ENCODE measurements around the gene PDE6C. TPM values are rescaled to one million over a fixed set of nuclear protein-coding genes. Genes with fewer than 3 reads are reported as not detected.

Gene PDE6C
- polyA plus RNA-seq, 1 donor: 2.2 TPM

DNA sequence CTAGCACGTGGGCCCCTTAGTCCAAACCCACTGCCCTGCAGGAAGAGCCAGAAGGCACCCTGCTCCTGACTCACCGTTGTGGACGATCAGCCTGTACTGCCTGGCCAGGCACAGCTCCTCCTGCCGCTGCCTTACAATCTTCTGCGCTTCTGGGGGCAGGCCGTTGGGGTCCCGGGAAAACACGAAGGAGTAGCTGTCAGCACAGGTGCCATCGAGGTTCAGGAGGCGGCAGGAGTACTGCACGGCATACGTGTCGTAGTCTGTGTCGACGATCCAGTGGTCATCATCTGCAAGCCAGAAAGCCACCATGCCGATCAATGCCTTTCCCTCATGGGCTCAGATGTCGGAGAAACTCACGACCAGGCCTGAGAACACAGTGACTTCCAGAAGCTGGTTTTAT, 18.6 kb upstream of the PDE6C start:
- DNase-seq: no peak

DNA sequence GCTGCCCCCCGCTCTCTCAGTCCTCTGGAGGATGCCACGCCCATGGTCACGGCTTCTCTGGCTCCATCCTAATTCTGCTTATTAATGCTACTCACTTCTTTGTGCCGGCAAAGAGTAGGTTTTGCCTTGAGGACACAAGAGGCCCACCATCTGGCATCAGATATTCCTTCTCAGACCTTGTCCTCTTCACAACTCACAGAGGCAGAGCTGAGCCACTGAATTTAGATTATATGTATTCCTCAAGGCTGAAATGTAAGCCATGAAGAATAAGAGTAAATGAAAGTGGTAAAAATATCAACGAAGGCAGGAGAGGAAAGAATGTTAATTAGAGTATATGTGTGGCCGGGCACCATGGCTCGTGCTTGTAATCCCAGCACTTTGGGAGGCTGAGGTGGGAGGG, 17.8 kb upstream of the PDE6C start:
- no peak for DNase-seq

DNA sequence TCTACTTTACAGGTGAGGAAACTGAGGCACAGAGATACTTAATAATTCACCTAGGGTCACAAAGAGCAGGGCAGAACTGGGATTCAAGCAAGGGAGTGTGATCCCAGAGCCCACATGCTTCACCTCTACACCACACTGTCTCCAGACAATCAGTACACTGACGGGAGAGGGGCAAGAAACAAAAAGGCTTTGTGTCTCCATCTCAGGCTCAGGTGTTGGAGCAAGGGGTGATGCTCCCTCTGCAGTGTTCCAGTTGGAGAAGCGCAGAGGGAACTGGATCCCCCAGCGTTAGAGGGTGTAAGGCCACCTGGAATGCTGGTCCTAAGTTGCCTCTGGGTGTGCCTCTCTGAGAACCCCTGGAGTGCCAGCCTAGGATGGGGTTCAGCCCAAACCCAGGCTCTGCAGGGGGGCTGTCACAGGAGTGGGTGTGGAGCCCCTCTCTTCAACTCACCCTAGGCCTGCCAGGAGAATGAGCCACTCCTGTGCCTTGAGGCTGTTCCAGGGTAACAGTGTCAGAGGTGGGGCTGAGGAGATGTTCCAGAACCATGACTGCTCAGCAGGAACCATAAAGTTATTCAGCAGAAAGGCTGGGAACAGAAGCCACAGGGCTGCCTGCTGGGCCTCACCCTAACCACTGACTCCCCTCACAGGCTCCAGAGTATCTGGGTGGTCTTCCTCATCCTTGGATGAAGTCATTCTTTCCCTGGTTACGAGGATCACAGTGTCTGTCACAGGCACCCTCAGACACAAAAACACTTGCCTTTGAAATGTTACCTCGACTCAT, 16.8 kb upstream of the PDE6C start:
- DNase-seq: no peak

DNA sequence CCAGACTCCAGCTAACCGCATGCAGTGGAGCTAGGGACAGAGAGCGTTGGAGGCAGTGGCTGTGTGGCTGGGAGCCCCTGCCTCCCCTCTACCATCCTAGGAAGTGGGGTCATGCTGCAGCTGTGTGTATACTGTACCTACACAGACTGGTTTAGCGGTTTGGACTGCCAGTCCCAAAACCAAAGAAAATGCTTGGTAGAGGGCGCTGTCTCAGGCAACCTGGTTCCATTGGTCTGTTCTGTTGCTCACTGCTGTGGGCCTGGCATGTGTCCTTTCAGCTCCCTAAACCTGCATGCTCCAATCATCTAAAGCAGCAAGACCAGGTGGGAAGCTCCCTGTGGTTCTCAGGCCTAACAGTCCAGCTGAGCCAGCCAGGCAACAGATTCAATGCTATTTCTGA, 15.8 kb upstream of the PDE6C start:
- DNase-seq: no peak

DNA sequence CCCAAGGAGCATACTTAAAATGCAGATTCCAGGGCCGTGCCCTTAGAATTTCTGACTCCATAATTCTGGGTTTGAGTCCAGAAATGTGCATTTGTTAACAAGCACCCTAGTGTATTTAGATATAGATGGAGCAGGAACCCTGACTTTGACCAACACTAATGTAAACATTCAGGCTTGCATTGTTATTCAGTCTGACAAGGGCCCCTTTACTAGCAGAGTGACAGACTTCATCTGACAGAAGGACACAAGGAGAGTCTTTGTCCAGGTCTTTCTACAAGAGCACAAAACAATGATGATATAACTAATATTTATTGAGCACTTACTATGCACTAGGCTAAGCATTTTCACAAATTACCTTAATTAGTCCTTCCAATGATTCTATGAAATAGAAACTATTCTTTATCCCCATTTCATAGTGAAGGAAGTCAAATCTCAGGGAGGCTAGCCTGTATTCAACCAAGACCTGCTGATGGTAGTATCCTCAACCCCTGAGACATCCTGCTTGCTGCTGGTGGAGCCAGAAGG, 15.2 kb upstream of the PDE6C start:
- DNase-seq: no peak

DNA sequence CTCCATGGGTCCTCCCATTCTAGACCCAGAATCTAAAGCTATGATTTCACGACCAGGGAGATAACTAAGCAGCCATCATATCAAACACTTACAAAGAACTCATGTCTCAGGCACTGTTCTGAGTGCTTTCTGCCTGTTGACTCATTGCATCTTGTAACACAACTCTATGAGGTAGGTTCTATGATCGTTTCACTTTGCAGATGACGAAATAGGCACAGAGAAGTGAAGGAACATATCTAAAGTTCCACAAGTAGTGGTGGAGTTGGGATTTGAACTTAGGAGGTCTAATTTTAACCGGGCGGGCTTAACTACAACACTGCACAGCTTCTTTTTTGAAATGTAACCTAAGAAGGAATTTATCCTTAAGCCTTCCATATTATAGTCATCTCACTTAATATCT, 14.2 kb upstream of the PDE6C start:
- no peak for DNase-seq

DNA sequence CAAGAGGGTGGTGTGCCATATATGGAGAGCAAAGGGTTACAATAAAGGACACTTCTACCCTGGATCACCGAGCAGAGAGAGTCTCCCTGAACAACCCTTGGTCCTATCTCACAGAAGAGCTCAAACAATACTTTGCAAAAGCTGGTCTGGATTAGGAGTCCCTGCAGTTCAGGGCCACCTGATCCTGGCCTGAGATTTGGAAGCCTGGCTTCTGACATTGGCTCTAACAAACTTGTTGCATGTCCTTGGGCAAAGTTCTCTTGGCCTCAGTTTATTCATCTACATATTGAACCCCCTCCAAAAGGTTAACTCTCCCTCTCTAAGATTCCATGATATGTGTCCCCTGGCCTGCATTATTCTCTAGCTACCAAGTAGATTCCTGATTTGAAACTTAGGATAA, 13.0 kb upstream of the PDE6C start:
- DNase-seq: no peak

DNA sequence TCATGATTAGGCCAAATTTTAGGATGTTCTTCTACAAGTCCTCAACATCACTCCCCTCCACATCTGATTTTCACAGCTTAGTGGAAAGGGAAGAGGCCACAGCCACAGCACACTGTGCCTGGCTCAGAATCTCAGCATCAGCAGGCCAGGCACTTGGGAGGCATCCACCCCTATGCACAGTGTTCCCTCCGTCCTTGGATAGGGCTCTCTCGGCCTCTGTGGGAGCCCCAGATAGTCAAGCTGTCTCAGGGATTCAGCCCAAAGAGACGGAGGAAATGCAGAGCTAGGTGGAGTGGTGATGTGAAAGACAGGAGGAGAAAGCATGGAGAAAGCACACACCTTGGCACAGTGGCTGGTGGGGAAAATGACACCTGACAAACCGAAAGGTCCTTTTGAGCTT, 12.6 kb upstream of the PDE6C start:
- no peak for DNase-seq

DNA sequence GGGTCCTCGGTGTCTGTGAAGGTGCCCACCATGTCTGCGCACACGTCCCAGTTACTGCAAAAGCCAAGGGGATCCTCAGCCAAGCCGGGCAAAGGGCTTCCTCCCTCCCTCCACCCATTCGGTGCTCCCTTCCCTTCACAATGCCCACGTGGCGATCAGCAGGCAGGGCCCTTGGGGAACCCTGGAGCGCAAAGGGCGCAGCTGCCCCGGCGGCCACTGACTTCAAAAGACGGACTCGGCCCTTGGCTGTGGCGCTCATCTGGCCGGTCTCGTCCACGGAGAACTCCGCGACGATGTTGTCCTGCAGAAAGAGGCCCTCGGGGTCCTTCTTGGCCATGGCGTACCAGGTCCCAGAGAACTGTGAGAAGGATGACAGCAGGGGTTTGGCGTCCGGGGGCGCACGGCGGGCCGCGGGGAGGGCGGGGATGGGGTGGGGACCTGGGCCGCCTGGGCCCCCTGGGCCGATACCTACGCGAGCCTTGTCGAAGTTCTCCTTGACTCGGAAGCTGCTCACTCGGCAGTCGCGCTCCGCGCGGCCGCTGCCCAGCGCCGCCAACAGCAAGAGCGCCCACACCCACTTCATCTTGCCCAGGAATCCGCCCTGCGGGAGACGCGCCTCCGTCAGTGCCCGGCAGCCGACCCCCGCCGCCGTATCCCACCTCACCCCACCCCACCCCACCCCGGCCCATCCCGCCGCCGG, 11.7 kb upstream of the PDE6C start:
- DNase-seq: peak; percentile 34

DNA sequence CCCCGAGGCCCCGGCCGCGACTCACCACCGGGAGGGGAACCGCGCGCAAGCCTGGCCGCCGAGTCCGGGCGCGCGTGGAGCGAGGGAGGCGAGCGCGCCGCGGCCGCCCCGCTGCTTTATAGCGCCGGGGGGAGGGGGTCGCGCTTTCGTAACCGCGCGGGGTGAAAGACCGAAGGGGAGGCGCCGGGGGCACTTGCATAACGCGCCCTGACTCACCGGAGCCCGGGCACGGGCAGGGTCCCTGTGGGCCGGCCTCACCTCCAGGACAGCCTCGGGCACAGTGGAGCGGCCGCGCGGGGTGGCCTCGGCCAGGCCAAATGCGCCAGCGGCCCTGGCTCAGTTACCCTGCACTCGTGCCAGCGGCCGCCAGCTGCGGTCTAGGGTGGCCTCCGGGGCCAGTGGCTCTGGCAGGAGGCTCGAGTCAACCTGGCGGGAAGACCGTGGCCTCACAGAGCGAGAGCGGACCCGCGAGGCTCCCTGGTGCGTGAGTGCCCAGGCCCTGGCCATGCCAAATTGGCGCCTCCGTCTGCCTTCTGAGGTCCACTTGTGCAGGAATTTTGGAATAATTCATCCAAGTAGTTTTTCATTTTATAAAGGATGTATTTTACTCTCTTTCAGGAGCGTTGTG, 11.1 kb upstream of the PDE6C start, which contains the start of gene RBP4:
RBP4 (minus strand) TSS at position 90 of the 628 bp plus-strand sequence. CDS start 207 bp downstream, outside the sequence.
- DNase-seq: no peak

DNA sequence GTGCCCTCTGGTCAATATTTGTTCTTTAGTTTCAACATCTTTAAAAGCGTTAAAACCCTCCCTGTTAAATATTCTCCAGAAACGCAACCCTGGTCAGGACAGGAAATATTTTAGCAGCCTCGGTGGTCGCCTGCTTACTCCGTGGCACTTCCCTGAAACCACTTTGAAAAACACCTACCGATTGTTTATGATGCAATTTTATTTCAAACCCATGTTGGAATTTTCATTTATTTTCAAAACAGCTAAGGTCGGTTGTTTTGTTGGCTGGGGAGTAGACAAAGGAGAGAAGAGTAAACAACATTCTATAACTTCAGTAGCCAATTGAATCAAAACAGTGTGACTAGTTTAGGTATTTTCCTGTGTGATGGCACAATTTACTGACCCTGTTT, 10.6 kb upstream of the PDE6C start:
- DNase-seq: no peak

DNA sequence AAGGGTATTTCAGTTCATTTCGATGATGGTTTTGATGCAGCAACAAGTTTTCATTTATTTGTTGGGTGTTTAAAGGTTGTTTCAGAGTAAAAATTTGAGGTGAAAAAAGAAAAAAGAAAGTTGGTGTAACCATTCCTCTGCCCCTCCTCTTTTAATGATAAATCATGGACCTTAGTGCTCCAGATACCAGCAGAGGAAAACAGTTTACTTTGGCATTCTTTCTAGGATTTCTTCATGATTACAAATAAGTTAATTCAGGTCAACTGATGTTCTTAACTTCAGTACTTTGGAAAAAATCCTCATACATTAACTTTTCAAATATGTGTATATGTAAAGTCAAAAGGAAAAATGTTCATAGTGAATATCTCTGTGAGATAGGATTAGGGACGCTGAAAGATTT, 9.3 kb upstream of the PDE6C start:
- DNase-seq: no peak

DNA sequence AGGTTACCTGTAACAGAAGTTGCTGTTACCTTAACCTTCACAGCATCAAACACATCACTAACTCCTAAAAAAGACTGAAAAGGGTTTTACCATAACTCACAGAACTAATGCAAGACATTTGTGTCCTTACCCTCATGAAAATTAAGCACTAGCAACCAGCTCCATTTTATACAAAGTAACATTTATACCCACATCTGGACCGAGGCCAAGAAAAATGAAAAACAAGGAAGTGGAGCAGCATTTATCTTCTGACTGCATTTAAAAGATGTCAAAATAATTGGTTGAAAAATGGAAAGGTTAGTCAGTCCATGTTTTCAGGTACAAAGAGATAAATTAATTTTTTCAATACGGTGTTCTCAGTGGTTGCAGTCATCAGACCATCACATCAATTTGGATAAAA, 8.2 kb upstream of the PDE6C start:
- DNase-seq: no peak

DNA sequence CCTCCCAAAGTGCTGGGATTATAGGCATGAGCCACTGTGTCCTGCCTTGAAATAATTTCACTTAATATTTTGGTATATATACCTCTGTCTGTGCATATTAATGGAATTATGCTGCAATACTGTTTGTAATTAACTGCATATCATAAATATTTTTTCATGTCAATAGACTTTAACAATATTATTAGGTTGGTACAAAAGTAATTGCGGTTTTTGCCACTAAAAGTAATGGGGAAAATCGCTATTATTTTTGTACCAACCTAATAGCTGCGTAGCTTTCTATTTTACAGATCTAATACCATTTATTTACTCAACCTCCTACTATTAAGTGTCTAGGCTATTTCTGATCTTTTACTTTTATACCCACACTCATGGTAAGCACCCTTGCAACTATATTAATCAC, 3.9 kb upstream of the PDE6C start:
- no peak for DNase-seq

DNA sequence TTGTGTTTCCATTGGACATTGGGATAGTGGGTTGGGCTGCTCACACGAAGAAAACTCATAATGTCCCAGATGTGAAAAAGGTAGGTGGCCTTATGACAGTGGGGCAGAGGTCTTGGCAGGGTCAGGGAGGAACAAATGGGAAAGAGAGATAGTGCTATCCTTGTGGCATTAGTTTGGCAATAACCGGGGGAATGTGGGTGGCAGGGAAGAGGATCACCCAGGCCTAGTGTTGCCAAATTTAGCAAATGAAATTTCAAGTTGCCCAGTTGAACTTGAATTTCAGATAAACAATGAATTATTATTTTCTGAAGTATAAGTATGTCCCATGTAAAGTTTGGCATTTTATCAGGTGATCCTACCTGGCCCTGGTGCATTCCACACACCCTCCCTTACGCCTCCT, 789 bp downstream of the PDE6C start:
- no peak for DNase-seq

DNA sequence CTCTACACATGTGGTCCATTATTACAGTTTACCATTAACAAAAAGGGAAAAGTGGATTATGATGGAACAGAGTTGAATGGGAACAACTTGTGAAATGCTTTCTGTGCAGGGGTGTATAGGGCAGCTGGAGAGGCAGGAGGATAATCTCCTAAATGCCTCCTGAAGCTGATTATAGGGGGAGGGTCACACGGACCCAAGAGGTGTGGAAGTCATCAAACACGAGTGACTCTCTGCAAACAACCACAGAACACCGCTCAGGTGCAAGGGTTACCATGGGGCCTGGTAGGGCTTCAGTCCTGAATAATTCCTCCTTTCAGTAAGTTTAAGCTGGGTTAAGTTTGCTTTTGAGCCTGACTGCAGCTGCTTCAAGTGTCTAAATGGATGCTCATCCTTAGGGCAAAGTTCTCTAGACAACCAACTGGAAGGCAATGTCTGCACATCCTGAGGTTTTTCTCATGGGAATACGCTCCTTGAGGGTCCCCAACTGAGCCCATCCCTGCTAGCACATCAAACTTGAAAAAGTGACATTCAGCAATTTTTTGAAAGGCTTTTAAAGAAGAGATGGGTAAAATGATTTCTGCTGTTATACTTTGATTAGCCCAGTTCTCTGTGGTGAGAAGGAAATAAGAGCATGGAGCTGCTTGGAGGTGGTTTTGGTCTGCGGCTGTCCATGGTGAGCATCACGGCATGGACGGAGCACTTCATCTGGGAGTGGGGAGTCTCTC, 1.9 kb downstream of the PDE6C start:
- no peak for DNase-seq

DNA sequence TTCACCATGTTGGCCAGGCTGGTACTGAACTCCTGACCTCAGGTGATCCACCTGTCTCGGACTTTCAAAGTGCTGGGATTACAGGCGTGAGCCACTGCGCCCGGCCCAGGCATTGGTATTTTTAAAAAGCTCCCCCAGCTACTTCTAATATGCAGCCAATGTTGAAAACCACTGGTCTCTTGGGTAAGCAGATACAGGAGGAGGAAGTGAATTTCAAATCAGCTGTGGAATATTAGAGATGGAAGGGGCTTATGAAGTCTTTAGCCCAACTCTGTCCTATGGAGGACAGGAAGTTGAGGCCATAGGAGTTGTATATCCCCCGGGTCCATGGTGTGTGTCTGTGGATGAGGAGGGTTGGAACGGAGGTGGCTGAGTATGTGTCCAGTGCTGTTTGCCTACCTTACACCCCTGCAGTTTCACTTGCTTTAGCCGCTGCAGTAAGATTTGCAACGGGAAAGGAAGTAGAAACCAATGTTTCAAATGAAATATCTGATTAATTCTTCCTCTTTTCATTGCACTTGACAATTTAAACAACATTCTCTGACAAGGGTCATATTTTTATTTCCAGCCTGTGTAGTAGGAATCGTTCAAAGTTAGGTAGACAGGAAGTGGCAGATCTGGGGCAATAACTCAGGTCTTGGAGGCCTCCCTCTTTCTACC, 3.4 kb downstream of the PDE6C start:
- no peak for DNase-seq

DNA sequence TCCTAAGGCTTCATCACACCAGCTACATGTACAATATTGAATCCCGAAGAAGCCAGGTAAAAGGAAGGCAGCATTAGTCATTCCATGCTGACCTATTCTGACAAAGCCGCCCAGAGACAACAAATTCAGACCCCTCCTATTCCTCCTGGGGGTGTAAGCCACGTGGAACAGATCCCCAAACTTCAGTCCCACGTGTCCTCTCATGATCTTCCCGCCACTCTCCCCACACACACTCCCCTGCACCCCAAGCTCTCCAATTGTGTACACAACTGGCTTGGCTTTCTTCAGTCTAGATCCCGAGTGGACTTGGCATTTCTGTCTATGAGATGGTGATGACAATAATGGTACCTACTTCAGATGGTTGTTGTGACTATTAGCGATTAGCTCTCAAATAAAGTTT, 8.6 kb downstream of the PDE6C start:
- no peak for DNase-seq

DNA sequence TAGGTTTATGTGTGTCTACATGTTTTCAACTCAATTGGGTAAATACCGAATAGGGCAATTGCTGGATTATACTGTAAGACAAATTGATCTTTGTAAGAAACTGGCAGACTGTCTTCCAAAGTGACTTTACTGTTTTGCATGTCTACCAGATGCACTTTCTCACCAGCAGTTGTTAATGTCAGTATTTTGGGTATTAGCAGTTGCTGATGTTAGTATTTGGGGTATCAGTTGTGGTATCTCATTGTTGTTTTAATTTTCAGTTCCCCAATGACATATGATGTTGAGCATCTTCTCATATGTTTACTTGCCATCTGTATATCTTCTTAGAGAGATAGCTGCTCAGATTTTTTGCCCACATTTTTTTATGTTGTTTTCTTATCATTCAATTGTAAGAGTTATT, 10.6 kb downstream of the PDE6C start:
- DNase-seq: no peak

DNA sequence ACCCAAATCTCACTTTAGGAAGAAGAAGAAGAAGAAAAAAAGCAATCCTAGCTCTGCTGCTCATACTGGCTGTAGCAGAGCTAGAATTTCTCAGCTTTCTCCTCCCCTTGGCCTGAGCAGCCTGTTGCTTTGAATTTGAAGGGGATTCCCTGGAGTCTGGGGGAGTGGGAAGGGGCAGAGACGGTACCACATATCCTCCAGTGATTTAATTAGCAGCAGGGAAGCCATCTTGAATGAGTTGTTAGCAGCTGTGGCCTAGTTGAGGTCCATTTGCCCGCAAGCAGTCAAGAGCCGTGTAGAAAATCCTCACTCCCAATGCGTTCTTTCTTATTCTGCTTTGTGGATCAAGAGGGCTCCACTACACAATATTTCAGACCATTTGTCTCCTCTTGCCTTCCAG, 16.5 kb downstream of the PDE6C start:
- no peak for DNase-seq

DNA sequence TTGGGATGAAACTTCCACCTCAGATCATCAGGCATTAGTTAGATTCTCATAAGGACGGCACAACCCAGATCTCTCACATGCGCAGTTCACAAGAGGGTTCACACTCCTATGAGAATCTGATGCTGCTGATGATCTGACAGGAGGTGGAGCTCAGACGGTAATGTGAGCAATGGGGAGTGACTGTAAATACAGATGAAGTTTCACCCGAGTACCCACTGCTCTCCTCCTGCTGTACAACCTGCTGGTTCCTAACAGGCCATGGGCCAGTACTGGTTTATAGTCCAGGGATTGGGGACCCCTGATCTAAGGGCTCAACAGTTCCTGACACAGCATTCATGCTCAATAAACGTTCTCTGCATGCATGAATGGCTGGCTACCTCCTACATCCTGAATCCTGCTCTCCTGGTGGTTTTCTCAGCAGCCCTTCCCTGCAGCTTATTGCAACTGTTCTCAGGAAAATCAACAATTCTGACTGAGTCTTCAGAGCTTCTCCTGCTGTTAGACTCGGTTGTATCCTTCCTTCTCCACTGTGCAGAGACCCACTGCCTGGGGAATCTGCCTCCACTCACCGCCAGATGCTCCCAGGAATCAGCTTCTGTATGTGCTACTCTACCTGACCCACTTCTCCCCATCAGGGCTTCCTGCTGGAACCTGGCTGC, 17.4 kb downstream of the PDE6C start:
- no peak for DNase-seq

Measured in left kidney (tissue), 2 donors.